MM.1S (cell line): ENCODE data around the gene CPPED1.

Experiments
- CTCF ChIP-seq: fragments of 300-600 bp; sonication (generic); IDR thresholded peaks from 2 replicates; pipeline ENCODE4 v1.5.1; 2016; ENCODE audit warnings: antibody characterized with exemption, low read length, mixed read lengths
- EZH2 ChIP-seq: fragments of 300-600 bp; sonication (generic); optimal IDR thresholded peaks from 2 replicates; pipeline ENCODE3; 2017; ENCODE audit warnings: low read depth, mild to moderate bottlenecking, antibody characterized with exemption, low read length, mixed read lengths
- EZH2phosphoT487 ChIP-seq: fragments of 300-600 bp; sonication (generic); IDR thresholded peaks from 2 replicates; pipeline ENCODE4 v1.6.1; 2018; ENCODE audit warnings: antibody characterized with exemption, low read length

DNA sequence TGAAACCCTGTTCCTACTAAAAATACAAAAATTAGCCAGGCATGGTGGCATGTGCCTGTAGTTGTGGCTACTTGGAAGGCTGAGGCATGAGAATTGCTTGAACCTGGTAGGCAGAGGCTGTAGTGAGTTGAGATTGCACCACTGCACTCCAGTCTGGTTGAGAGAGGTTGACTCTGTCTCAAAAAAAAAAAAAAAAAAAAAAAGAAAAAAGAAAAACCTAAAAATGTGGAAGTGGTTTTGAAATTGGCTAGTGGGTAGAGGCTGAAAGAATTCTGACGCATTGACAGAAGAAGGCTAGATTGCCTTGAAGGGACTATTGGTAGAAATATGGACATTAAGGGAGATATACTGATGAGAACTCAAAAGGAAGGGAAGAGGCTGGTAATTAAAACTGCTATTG is 33.6 kb upstream of the CPPED1 start:
- TF ChIP-seq CTCF (no peak), EZH2 (no peak), EZH2phosphoT487 (no peak)
